Loucy (cell line): ENCODE measurements around the gene CACNA1D.

Experiments
- EZH2phosphoT487 ChIP-seq: fragments of 200-600 bp; IDR thresholded peaks from 2 replicates; pipeline ENCODE4 v1.6.1; 2018; ENCODE audit warnings: antibody characterized with exemption, mild to moderate bottlenecking, moderate library complexity, borderline replicate concordance
- TF ChIP-seq, protein P1 (sequence below): fragments of 200-600 bp; sonication (generic); conservative IDR thresholded peaks from 2 replicates; pipeline ENCODE4 v1.5.1; 2014; ENCODE audit warnings: mild to moderate bottlenecking, antibody characterized with exemption, low read length

DNA sequence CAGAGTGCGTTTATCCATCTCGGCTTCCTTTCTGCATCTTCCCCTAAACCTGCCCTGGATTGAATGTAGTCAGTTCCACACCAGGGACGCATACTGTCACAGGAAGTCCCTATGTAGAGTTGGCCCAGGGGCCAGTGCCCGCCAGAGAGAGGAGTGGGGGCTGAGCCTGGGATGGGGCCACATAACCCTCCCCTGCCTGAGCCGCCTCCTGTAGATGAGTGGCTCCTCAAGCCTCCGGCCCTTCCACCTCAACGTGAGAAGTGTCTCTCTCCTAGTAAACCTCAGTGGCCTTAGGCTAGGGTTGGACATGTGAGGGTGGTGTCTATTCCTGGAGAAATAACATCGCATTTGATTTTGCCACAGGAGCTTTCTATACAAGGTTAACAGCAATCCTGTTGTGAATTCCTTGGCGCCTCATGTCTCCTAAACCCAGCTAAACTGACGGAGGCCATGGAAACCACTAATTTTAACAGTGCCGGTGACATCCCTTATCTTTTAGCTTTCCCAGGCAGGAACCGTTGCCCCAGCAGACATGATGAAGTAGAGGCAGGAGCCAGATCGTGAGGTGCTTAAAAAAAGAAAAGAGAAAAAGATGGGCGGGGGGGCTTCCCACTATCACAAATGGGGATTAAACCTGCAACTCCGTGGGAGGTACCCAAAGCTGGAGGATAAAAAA lies 180.7 kb downstream of the CACNA1D start:
- TF ChIP-seq, protein P1, sequence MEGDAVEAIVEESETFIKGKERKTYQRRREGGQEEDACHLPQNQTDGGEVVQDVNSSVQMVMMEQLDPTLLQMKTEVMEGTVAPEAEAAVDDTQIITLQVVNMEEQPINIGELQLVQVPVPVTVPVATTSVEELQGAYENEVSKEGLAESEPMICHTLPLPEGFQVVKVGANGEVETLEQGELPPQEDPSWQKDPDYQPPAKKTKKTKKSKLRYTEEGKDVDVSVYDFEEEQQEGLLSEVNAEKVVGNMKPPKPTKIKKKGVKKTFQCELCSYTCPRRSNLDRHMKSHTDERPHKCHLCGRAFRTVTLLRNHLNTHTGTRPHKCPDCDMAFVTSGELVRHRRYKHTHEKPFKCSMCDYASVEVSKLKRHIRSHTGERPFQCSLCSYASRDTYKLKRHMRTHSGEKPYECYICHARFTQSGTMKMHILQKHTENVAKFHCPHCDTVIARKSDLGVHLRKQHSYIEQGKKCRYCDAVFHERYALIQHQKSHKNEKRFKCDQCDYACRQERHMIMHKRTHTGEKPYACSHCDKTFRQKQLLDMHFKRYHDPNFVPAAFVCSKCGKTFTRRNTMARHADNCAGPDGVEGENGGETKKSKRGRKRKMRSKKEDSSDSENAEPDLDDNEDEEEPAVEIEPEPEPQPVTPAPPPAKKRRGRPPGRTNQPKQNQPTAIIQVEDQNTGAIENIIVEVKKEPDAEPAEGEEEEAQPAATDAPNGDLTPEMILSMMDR, result no peak
- TF ChIP-seq EZH2phosphoT487, result no peak
